ENCODE measurements around the gene ADPRS.
A peak's percentile ranks its signal among the peaks of the same experiment; 100 is the strongest.

Gene ADPRS

DNA sequence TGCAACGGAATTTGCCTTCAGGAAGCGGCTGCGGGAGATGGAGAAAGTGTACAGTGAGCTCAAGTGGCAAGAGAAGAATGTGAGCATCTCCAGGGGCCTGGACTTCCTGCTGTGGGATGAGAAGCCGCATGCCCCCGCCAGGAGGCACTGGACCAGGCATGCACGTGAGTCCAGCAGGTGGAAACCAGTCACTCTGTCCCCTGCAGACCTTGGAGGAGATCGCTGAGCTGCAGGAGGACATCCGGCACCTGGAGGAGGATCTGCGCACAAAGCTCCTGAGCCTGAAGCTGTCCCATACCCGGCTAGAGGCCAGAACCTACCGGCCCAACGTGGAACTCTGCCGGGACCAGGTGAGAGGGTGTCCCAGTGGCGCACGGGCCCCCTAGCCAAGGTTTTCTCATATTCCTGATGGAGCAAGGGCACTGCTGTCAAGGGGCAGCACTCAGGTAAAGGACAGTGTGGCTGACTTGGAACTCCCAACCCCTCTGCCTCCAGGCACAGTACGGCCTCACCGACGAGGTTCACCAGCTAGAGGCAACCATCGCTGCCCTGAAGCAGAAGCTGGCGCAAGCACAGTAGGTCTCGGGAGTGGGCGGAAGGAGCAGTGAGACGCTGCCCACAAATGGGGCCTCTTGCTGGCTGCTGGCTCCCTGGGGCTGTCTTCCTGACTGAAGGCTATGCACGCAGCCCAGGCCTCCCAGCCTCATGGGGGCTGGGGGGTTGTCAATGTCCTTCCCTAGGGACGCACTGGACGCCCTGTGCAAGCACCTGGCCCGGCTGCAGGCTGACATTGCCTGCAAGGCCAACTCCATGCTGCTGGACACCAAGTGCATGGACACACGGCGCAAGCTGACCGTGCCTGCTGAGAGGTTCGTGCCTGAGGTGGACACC lies 1.2 kb upstream of the ADPRS start:
- no peak for DNase-seq (ENCODE audit: low spot score)

DNA sequence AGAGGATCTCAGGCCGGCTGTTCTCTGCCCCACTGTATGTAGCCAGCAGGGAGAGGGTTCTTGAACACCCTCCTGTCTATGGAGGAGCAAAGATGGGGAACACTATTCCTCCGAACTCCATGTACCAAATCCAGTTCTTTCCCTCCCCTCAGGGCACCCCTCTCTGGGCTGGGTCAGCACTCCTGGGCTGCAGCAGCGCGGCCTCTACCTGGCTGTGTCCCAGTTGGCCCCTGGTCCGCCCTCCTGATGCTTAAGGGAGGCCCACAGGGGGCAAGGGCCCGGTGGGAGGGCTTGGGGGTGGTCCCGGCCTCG lies 471 bp upstream of the ADPRS start:
- DNase-seq (ENCODE audit: low spot score): no peak

DNA sequence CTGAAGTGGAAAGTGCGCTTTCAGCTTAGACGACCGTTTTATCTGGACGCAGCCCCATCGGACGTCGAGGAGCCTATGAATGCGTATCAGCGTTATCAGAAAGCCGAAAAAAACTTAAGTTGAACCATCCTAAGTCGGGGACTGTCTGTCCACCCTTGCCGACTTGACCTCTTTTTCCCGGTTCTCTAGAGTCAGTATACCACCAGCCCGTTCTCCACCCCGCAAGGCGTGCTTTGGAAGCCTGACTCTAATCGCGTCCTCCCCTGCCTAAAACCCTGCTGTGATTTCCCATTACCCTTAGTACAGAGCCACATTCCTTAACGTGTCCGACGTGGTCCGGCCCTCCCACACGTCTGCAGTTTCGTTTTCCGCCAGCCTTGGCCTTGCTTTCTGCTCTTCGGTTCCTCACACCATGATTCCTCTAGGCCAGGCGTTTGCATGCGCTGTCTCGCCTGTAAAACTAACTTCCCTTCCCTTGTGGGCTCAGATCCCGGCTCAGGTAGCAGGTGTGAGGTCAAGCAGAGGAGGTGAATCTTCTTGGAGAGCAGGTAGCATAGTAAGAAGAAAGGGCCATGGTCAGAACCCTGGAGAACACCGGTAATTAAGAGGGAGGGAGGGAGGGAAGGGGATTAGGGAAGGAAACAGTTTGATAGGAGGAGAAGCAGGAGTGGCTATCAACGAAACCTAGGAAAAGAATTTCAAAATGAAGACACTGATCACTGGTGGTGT lies 865 bp downstream of the ADPRS start:
- DNase-seq (ENCODE audit: low spot score): no peak

DNA sequence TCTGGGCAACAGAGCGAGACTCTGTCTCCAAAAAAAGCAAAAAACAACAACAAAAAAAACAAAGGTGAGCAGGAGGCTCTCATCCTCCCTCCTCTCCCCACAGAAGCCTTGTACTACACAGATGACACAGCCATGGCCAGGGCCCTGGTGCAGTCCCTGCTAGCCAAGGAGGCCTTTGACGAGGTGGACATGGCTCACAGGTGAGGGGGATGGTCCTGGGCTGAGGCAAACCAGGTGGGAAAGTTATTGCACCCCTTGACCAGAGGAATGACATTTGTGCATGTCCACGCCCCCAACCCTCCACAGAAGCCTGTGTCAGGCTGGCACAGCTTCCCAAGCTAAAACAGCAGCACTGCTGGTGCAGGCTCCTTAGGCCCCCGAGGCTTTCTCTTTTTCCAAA lies 2.4 kb downstream of the ADPRS start:
- DNase-seq (ENCODE audit: low spot score): no peak

DNA sequence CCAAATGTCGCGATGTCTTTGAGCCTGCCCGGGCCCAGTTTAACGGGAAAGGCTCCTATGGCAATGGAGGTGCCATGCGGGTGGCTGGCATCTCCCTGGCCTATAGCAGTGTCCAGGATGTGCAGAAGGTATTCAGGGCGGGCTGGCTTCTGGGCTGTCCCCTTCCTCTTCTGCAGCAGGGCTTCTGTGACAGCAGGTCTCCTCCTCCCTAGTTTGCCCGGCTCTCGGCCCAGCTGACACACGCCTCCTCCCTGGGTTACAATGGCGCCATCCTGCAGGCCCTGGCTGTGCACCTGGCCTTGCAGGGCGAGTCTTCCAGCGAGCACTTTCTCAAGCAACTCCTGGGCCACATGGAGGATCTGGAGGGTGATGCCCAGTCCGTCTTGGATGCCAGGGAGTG lies 3.0 kb downstream of the ADPRS start:
- no peak for DNase-seq (ENCODE audit: low spot score)

DNA sequence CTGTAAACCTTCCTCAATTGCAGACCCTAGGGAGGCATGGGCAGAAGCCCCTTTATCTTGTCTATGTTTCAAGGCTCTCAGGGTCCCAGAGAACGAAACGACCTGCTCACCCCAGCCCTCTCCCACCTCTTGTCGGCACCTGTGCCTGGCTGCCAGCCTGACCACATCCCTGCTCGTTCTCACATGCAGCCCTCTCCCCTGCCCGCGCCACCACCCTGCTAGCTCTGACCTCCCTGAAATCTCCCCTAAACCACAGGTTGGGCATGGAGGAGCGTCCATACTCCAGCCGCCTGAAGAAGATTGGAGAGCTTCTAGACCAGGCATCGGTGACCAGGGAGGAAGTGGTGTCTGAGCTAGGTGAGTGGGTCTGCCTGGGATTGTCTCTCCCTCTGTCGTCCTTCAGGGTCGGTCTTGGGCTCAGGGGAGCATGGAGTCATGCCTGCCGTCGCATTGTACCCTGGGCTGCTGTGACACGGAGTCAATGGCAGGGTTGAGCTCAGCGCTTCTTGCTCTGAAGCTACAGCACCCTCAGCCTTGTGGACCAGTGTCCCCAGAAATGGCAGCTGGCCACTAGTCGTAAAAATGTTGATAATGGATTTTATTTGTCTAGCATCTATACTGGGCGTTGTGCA lies 3.6 kb downstream of the ADPRS start:
- DNase-seq (ENCODE audit: low spot score): no peak

DNA sequence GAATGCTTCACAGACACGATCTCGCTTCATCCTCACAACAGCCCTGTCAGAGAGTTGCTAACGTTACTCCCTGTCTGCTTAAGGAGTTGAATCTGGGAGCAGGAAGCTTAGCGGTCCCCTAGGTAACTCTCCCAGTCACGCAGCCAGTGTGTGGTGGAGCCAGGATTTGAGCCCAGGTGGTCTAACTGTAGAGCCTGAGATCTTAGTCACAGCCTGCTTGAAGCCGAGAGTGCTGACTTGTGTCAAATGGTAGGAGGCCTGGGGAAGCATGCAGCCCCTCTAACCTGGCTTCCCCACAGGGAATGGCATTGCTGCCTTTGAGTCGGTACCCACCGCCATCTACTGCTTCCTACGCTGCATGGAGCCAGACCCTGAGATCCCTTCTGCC lies 4.1 kb downstream of the ADPRS start:
- no peak for DNase-seq (ENCODE audit: low spot score)

DNA sequence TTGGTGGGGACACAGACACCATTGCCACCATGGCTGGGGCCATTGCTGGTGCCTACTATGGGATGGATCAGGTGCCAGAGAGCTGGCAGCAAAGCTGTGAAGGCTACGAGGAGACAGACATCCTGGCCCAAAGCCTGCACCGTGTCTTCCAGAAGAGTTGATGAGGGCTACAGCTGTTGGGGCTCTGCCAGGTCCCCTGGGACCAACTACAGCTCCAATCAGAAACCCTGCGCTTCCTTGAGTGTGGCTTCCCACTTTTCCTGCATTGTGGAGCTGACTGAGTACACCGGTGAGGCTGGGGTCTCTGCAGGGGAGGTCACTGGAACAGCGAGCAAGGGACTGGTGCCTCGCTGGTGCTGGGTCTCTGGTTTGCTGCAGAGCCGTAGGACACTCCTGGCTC lies 4.5 kb downstream of the ADPRS start:
- no peak for DNase-seq (ENCODE audit: low spot score)

DNA sequence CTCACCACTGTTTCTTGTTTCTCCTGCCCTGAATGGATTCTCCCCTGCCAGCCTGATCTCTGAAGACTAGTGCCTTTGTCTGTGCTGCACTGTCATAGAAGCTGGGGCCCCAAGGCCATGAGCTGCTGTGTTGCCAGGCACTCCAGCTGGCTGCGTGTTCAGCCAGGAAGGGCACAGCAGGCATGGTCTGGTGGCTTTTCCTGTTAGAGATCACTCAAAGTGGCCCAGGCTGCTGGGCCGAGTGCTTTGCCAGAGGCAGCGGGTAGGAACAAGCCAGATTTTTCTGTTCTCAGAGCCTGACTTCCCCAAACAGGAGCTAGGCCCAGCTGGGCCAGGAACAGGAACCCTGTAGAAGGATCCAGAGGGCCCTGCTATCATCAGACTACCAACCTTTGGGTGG lies 5.2 kb downstream of the ADPRS start:
- peak; percentile 94 for DNase-seq (ENCODE audit: low spot score)

DNA sequence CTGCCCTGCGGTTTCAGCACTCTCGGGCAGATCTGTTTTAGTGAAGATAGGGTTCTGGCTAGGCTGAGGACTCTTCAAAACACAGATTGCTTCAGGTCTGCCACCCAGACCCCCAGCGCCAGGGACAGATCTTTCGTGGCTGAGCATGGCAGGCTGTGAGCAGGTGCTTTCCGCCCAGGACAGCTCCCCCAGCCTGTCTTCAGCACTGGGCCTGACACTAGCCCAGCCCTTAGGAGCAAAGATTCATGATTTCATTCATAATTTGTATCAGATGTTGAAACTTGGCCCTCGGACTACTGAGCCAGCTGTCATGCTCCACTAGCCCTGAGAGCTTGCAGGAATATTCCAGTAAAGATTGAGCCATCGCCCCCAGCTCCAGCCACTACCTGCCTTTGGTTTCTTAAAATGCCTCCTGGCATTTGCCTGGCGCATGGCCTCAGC lies 5.9 kb downstream of the ADPRS start:
- DNase-seq (ENCODE audit: low spot score): no peak

DNA sequence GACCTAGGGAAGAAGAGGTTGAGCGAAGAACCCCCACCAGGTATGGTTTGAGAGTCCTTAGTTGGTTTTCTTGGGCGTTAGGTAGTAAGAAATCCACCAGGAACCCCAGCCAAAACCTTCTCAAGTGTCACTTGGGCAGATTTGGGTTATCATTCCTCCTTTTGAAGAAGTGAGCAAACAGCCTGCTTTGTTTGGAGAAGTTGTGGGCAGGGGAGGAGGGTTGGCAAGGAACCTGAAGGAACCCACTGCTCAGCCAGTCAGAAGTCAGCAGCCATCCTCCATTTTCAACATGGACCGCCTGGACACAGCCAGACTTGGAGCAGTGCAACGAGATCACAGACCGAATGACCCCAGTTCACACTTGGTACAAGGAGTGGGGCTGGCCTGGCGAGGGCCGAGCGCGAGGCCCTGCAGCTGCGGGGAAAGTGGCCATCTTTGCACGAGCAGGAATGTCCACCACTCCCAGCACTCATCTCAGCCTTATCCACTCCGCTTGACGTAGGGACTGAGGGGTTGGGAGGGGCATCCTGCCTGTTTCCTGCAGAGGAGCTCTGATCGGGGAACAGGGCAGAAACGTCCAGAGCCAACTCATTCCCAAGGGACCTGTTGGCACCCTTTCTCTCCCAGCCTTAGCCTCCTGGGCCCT lies 7.2 kb downstream of the ADPRS start:
- no peak for DNase-seq (ENCODE audit: low spot score)

DNA sequence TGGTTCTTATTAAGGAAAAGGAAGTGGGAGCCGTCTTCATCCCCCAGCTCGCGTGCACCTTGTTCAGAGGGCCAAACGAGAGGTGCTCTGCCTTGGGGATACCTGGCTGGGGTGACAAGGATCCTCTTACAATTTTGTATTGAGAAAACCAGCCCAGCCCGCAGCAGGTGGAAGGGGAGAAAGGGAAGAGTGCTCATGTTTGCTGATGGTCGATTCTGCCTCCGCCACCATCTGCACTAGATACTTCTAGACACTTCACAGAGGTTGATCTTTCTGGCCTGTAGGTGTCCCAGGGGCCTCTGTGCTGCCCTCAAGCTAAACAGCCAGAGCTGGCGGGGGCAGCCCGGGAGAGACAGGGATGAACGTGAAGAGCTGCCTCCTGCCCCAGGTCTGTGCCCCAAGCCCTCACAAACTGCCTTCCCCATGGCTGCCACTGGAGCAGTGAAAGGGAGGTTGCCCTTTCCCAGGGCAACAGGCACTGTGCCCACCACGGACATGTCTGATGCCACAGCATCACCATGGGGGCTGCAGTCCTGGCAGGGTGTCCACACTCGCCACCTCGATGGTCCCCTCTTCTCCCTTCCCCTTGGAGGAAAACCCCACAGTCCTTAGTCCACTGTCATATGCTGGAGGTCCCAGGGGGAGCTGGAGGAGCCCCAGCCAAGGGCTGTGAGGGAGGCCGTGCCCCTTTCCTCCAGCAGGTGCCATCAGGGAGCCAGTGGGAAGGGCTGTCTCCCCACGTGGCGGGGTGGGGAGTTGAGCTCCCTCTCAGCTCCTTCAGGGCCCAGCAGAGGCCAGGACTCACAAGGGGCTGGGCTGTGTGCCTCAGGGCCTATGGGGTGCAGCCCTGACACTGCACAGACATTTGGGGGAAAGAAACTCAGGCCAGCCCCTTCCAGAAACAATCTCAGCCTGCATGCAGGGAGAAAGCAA lies 8.1 kb downstream of the ADPRS start:
- DNase-seq (ENCODE audit: low spot score): no peak

DNA sequence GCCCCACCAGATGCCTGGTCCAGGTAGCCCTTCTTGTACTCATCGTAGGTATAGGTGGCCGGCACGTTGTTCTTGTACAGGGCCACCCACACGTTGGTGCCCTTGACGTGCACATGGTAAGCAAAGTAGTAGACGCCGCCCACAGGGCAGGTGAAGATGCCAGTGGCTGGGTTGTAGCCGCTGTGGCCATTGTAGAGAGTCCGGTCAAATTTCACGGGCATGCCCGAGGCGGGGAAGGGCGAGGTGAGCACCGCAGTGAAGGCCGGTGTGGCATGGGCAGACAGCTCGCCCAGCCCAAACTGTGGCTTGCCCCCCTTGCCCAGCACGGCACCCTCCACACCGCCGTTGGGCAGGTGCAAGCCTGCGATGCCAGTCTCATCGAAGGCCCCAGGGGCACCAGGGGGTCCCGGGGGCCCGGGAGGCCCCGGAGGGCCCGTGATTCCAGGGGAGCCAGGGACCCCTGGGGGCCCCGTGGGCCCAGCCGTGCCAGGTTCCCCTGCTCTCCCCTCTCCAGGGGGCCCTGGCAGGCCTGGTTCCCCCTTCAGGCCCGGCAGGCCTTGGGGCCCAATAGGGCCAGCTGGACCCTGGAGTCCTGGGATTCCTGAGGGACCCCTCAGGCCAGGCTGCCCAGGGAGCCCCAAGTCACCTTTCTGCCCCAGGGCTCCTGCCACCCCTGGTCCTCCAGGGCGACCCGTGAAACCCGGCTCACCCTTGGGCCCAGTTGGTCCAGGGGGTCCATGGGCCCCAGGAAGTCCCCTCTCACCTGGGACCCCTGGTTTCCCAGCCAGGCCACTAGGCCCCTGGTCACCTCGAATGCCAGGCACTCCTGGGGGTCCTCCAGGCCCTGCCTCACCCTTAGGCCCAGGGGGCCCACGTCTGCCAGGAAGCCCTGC lies 9.2 kb downstream of the ADPRS start:
- no peak for DNase-seq (ENCODE audit: low spot score)

DNA sequence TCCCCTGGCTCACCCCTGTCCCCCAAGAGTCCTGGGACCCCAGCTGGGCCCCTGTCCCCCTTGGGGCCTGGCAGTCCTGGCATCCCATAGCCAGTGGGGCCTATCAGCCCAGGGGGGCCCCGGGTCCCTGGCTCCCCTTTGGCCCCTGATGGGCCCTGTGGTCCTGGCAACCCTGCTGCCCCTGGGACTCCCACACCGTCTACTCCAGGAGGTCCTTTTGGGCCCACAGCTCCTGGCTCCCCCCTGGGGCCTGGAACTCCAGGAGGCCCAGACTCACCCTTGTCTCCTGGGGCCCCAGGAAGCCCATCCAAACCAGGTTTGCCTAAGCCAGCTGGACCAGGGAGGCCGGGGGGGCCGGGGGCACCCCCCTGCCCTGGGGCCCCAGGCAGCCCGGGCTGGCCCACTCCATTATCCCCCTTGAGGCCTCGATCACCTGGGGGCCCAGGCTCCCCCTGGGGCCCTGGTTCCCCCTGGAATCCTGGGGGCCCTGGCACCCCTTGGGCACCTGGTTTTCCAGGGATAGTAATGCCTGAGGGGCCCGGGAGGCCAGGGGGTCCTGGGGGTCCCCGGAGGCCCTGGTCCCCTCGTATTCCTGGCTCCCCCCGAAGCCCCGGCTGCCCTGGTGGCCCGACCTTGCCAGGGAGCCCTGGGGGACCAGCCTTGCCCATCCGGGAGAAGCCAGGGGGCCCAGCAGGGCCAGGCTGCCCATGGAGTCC lies 10.1 kb downstream of the ADPRS start:
- DNase-seq (ENCODE audit: low spot score): no peak

DNA sequence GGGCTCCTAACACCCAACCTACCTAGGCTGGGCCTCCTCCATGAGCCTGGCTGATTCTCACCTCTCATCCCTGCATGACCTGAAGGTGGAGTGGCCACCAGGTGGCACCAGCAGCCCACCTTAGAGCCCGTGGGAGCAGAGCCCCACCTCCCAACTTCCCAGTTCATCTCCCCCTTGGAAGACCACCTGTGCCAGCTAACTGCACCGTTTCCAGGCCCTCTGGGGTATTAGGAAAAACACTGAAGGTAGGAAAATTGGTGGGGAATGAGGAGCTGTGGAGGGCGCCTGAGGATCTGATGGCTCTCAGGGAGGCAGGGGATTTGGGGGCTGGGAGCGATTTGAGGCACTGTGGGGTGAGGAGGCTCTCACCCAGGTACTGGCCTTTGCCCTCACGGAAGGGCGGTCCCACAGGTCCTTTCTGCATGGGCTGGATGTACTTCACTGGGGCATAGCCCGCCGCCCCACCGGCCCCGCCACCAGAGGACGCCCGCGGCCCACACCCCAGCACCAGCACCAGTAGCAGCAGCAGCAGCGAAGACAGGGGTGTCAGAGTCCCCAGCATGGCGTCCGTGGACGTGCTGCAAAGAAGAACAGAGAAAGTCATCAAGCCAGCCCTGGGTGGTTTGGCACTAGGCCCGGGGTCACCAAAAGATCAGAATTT lies 11.1 kb downstream of the ADPRS start:
- DNase-seq (ENCODE audit: low spot score): no peak

DNA sequence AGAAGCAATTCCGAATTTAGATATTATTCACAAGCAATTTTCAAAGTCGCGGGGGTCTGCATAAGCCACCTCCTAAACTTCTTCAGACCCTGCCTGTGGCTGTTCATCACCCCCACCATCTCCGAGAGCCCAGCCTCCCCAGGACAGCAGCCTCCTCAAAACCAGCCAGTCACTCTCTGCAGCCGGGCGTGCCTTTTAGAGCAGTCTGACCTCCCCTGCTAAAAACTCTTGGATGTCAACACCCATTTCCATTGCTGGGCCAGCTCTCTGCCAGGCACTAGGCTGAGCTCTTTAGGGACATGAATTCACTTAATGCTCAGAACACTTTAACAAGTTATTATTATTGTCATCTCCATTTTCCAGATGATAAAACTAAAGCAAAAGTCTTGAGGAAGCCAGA lies 11.7 kb downstream of the ADPRS start:
- no peak for DNase-seq (ENCODE audit: low spot score)

DNA sequence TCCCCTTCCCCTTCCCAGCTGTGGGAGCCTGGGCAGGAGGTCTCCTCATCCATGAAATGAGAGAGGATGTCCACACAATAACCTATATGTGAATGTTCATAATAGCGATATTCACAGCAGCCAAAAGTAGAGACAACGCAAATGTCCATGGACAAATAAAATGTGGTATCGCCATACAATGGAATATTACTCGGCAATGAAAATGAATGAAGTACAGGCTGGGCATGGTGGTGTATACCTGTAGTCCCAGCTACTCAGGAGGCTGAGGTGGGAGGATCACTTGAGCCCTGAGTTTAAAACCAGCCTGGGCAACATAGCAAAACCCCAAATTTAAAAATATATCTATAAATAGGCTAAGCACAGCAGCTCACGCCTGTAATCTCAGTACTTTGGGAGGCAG lies 12.9 kb downstream of the ADPRS start:
- DNase-seq (ENCODE audit: low spot score): no peak

DNA sequence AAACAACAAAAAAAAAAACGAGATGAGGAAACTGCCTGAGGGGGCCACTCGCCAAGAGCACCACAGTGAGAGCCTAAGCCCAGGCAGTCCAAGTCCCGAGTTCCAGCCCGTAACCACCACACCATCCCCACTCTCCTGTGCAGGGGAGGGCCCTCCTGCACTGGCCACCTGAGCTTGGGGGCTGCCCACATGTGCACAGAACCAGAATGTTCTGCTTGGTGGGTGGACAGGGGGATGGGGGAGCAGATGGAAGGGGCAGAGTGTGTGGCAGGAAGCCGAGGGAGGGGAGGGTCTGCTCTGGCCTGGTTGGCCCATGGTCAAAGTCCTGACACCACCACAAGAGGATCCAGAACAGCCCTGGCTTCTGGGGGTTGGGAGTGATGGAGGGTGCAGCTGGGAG lies 17.6 kb downstream of the ADPRS start:
- DNase-seq (ENCODE audit: low spot score): no peak

DNA sequence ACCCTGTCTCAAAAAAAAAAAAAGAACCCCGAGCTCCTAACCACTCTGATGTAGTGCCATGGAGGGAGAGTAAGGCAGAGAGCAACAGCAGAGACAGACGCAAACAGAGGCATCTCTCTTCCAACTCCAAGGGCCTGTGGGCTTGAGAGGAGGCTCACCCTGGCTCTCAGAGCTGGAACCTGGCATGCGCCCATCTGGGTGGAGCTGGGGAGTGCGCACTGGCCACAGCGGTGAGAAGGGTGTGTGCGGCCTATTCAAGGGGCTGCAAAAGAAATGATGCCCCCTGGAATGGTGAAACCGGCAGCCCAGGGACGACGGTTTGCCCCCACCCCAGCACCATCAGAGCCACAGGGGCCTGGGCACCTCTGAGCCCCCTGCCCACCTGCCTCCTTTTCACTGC lies 18.7 kb downstream of the ADPRS start:
- no peak for DNase-seq (ENCODE audit: low spot score)

Data from putamen (tissue), 1 donor.